NCI-H510A treated with DMSO at 0.1 percent for 48 hours (cell line): ENCODE measurements around the gene UMODL1.
A peak's percentile ranks its signal among the peaks of the same experiment; 100 is the strongest.

ENCODE experiments used
- DNase-seq: peaks from one replicate; lab custom pipeline; 2025; lab: John Stamatoyannopoulos, UW

UMODL1 gene

DNA sequence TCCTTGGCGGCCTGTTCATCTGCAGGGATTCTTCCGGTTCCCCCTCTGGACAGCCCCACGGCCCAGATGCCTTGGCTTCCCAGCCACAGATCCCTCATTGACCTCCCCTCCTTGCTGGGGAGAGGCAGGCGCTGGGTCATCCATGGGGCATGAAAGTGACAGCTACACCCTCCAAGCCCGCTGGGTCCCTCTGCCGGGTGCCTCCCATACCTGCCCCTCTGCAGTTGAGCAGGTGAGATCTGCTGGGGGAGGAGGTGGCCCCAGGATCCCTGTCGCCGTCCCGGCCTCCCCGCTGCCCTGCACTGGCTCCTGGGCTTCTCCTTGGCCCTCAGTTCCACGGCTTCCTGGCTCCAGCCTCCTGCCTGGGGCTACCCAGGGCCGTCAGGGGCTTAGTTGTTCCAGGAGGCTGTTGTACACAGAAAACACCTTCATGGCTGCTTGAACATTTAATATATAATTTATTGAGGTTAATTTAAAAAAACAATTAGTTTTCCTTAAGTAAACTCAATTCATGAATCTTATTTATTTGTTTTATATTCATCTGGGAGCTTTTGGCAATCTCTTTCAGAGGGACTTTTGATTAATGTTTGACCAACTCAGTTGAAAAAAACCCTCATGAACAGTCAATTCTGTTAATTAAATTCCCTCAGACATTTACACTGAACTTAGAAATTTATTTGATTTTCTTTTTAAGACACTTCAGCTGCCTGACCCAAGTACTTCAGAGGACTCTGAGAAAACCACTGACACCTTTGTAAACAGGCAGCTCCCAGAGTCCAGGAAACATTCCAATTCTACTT lies 80.2 kb downstream of the UMODL1 start:
- no peak for DNase-seq

DNA sequence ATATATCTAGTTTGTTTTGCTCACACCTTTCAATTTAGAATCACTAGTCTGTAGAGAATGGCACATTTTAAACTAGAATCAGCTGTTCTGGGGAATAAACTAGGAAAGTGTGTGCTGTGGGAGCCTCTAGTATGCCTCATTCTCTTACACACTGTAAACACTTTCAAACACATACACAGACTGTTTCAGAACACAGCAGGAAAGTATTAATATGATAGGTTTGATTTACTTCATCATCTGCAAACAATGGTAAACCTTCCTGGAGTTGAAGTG lies 80.8 kb downstream of the UMODL1 start:
- DNase-seq, result peak; percentile 8

DNA sequence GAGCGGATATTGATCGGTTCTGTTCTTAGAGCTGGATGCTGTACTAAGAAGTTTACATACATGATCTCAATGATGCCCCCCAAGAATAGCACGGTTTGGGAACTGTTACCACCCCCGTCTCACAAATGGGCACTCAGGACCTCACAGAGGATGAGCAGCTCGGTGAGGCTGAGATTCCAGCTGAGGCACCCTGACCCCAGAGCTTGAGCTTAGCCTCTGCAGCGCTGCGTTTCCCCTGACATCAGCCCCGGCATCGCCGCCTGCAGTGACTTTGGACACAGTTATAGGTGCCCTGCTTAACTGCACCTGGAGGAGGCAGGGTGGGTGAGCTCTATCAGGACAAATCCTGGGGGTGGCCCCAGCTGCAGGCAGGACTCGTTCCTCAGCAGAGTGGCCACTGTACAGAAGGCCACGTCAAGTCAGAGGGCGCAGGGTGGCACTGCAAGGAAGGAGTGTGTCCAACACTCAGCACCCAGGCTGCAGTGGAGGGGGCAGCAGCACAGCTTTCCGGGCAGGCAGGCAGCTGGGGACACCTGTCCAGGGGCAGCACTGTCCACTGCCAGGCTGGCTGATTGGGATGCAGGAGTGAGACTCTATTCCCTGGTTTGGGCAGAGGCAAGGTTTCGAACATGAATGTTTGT lies 82.0 kb downstream of the UMODL1 start:
- no peak for DNase-seq

DNA sequence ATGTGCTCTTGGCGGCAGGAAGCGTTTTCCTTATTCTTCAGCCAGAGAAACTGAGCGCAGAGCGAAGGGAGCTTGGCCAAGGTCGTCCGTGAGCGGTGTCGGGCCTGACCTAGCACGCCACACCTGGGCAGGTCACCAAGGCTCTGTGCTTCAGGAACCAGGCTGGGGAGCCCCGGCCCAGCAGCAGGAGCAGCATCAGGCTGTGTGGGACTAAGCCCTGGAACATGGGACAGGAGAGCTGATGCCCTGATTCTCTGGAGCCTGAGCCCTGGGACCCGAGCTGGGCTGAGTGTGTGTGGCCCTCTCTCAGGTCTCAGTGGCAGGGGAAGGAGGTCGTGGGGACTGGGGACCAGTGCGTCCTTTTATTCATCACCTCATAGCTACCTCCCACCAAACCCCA lies 82.6 kb downstream of the UMODL1 start:
- DNase-seq, result no peak

DNA sequence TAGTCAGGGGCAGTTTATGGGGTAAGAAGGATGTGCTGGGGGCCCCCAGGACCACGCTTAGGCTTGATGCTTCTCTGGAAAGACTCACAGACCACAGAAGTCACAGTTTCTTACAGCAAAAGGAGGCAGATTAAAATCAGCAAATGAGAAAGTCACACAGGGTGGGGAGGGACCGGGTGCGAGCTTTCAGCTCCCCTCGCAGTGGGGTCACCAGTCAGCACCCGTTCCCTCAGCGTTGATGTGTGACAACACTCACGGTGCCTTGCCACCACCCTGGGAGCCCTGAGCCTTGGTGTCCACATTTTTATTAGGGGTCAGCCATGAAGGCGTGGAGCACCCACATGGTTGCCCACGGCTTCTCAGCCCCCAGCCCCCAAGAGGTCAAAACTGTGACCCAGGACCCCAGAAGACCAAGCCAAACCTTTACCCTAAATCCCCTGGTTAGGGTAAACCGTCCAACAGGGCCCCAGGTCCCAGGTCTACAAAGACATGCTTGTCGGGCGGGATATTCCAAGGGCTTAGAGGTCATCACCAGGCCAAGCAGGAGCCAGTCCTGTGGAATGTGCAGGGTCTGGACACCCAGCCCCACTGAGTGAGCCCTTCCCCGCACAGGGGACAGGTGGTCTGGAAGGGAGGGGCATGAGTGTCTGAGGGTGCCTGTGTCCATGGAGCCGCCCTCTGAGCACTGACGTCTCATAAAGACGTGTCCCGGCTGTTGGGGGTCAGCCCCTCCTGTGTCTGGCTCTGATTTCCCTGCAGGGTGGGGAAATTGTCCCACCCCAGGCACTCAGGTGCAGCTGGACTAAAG lies 83.3 kb downstream of the UMODL1 start:
- no peak for DNase-seq

DNA sequence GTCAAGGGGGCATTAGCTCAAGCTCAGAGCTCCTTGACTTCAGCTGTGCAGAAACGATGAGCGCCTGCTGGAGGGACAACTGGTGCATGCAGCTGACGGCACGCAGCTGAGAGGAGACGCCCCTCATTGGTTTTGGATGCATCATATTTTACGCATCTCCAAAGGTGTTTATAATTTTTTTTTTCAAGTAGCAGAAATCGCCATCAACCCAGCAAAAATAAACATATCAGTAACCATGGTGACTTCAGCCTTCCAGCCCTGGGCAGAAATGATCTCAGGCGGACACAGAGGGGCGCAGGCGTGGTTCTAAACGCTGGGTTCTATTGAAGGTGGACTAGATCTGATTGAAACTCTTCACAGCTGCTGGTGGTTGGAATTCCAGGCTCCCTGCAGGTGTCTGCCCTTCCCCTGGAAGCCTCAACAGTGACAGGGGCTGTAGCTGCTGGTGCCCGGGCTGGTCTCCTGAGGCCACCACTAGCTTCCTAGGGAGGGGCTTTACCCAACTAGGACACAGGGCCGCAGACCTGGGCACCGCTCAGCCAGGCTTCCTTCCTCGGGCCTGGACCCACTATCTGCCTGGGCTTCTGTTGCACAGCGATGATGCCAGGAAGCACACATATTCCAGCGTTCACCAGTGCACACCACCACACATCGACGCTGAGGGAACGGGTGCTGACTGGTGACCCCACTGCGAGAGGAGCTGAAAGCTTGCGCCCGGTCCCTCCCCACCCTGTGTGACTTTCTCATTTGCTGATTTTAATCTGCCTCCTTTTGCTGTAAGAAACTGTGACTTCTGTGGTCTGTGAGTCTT lies 84.1 kb downstream of the UMODL1 start:
- no peak for DNase-seq

DNA sequence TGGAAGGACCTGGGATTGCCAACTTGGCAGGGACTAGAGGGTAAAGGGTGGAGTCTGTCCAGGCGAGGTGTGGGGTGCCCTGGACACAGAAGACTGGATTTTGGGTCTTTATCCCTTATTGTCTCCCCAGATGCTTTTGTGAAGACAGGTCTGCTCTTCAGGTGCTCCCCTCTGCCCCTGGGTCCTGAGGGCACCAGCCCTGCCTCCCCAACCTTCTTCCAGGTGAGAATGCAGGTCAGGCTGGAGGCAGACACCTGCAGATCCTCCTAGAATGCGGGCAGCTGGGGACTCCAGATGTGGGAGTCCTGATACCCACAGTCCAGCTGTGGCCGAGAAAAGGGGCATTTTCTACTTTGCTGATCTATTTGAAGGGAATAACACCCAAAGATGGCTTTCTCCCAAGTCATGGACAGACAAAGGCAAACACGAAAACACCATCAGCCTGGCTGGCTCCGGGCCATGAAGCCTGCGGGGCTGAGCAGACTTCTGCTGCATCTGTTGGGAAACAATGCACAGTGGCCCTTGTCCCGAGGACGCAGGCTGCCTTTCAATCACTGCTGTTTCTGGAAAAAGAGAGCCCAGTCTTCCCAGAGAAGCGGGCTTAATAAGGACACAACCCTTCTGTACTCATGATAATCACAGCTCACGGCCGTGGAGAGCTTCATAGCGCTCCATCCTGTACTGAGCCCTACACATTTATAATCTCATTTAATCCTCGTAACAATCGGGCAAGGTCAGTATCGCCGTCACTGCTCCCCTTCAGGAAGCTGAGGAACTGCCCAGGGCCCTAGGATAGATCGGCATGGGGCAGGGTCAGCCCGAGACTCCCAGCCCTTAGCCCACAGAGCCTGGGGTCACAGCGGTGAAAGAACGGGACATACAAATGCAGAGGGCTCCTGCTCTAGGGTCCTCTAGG lies 85.8 kb downstream of the UMODL1 start:
- no peak for DNase-seq

DNA sequence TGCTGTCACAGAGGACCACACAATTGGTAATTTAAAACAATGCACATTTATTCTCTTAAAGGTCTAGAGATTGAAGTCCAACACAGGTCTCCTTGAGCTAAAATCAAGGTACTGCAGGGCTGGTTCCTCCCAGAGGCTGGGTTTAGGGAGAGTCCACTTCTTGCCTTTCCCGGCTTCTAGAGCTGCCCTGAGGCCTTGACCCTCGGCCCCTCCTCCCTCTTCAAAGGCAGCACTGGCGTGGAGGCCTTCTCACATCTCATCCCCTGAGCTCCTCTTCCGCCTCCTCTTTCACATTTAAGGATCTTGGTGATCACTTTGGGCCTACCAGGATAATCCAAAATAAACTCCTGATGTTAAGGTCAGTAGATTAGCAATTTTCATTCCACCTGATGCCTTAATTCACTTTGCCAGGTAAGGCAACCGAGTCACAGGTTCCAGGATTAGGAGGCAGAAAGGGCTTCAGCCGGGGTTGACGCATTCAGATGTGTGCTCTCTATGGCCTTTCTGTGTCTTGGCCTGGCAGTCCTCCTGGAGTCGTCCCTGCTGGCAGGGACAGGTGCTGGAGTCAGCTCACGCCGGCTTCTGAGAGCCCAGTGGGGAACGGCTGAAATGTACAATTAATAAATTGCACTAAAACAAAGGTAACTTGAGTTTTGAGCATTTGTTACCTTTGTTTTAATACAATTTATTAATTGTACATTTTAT lies 86.6 kb downstream of the UMODL1 start:
- DNase-seq, result no peak

DNA sequence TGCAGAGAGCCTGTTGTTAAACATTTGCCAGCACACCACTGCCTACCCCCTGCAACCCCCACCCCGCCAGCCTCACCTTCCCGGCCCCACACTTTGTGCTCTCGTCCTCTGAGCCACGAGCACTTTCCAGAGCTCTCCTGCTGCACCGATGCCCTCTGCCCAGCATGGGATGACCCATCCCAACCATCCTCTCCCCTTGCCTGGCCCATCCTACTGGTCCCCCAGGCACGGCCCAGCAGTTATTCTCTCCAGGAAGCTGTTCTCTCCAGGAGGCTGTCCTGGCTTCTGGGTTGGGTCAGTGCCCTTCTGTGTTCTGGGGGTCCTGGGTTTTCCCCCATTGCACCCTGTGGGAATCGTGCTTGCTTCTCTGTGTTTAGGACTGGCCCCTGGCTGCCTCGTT lies 87.7 kb downstream of the UMODL1 start:
- DNase-seq, result no peak

DNA sequence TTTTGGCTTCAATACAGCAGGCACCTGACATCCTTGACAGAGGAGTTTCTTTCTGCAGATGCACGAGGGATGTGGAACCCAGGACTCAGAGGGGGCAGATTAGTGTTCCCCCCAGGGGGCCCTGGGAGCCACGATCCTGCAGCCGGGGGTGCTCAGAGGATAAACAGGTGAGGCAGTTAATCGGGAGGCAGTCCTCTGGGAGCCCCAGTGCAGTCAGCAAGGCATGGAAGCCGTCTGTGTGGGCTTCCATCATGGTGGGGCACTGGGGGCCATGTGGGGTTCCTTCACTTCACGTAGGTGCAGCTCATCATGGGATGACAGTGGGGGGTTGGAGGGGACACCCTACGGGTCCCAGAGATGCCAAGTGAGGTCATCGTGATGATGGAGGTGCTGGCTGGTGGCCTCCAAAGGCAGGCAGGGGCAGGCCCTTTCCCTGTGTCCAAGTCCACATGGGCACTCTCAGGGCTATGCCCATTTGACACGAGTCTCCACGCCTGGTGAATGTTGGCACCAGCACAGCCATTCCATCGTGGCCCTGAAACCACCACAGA lies 88.5 kb downstream of the UMODL1 start:
- DNase-seq, result no peak

DNA sequence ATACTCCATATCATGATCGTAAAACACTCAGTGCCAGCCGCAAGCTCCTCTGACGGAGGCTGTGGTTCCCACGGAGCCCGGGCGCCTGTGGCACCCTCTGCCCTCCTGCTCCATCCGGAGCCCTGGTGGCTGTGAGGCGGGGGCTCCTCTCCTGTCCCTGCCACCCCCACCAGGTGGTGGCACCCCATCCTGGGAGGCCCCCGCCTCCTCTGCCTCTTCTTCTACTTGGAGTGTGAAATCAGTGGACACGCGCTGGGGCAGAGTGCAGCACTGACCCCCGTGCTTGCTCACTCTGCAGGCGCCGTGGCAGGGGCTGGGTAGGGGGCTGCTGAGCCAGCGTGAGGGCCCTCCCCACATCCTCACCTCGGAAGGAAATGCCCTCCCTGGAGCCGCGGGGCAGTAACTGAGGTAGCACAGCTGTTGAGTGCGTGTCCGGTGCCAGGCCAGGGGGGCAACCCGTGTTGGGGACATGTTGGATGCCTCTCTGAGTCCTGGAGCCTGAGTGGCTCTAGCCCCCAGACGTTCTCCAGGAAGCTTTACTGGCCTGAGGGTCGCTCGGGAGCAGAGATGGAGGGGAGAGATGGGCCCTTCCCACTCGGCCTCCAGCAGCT lies 89.1 kb downstream of the UMODL1 start:
- DNase-seq, result no peak

DNA sequence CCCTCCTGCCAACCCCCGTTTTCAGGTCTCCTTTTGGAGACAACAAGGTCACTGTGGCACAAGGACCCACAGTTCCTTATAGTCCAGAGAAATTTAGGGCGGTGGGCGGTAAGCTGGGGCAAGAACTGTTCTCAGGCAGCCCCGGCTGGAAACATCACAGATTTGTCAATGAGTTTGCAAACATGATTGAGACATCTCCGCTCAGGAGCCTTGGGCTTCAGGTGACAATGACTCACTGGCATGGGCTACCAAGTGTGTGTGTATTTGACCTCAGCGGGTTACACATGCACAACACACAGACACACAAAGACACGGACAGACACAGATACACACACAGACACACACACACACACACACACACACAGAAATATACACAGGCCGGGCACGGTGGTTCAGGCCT lies 89.6 kb downstream of the UMODL1 start:
- no peak for DNase-seq

DNA sequence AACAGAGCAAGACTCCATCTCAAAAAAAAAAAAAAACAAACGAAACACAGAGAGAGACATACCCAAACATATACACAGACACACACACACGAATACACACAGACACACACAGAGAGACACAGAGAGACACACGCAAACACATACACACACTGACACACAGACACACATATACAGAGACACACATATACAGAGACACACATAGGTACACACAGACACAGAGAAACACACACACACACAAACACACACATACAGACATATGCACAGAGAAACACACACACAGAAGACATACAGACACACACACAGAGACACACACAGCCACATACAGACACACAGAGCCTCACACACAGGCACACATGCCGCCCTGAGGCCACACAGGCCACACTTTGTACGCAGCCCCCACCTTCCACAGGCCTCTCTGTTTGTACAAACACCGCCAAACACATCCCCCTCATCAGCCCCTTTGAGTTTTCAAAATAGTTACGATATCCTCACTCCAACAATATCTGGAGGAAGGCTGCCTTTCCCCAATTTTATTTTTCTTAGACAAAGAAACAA lies 90.4 kb downstream of the UMODL1 start:
- no peak for DNase-seq

DNA sequence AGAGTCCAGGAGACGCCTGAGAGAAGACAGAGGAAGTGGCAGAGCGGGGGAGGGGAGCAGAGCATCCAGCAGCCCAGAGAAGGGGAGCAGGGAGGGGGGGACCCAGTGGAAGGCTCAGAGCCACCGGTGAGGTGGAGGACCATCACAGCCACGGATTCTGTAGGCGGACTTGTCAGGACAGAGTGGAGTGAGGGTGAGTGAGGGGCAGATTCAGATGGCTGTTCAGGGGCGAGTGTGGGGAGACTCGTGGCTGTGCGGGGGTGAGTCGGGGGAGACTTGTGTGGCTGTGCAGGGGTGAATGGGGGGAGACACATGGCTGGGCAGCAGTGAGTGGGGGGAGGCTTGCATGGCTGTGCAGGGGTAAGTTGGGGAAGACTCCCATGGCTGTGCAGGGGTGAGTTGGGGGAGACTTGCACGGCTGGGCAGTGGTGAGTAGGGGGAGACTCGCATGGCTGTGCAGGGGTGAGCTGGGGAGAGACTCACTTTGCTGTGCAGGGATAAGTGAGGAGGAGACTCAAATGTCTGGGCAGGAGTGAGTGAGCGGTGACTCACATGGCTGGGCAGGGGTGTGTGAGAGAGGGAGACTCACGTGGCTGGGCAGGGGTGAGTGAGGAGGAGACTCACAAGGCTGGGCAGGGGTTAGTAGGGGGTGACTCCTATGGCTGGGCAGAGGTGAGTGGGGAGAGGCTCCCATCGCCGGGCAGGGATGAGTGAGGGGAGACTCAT lies 91.0 kb downstream of the UMODL1 start:
- DNase-seq, result no peak

DNA sequence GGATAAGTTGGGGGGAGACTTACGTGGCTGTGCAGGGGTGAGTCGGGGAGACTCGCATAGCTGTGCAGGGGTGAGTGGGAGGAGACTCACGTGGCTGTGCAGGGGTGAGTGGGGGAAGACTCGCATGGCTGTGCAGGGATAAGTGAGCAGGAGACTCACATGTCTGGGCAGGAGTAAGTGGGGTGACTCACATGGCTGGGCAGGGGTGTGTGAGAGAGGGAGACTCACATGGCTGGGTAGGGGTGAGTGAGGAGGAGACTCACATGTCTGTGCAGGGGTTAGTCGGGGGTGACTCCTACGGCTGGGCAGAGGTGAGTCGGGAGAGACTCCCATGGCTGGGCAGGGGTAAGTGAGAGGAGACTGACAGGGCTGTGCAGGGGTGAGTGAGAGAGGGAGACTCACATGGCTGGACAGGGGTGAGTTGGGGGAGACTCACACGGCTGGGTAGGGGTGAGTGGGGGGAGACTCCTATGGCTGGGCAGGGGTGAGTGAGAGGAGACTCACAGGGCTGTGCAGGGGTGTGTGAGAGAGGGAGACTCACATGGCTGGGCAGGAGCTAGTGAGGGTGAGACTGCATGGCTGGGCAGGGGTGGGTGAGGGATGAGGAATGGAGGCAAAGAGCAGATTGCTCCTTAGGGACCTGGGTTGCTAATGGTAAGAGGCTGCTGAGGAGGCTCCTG lies 91.9 kb downstream of the UMODL1 start:
- DNase-seq, result no peak

DNA sequence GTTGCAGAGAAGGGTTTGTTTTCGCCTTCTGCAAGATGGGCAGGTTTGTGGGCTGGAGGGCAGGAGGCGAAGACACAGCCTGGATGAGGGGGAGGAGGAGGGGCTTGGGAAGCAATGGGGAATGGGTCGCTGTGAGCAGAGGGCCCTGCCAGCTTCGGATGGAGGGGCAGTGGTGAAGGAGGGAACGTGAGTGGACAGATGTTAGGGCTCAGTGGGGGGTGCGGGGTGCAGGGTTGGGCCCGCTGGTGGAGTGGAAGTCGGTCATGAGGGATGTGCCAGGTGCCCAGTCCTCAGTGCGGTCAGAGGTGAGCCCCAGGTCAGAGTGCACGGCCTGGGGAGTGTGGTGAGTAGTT lies 92.4 kb downstream of the UMODL1 start:
- DNase-seq, result no peak

DNA sequence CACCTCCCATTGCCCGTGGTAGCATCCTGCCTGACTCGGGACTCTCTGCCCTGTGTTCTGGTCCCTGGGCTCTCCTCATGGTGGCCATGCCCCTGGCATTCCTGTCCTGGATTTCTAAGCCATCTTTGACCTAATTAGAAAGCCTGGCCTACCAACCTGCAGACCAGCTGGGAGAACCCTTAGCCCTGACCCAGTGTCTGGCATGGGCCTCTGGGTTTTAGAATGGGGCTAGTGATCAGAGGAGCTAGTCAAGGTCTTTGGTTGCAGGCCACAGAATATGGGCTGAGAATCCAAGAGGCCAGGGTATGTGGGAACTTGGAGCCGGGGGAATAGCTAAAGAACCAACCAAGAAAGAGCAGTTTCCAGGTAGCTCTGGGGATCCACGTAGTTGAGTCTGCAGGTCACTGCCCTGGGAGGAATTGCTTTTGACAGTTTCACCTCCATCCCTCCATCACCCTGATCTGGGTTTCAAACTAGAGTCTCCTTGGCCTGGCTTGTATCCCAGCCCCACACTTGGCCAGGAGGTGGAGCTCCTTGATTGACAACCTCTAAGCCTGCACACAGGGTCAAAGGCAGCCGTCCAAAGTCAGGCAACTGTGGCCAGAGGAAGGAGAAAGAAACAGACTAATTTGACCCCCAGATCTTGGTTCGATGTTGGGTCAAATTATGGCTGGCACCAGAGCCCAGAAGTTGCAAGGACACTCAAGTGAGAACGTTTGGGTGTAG lies 93.1 kb downstream of the UMODL1 start:
- DNase-seq, result peak; percentile 19

DNA sequence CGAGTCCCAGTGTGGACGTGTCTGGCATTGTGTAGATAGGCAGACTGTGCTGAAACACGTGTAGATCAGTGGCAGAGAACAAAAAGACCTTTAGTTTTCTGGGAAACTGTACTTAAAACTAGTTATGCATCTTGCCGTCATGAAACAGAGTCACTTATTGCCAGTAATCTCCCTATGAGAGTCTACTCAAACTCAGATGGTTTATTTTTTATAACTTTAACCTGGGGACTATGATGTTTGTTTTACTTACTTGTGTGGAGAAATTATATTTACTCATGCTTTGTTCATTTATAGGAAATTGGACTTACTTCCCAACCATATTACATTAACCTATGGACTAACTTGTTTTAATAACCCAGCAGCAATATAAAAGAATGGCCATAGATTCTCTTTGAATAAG lies 93.7 kb downstream of the UMODL1 start:
- DNase-seq, result no peak
